ENCODE measurements around the gene POU3F1. TPM values are rescaled to one million over a fixed set of nuclear protein-coding genes. Genes with fewer than 3 reads are reported as not detected.

The POU3F1 gene
- total RNA-seq, 1 experiment from 2014 or later = 1.1 TPM

GRCh38 chr1:38073534-38074301, 27.1 kb upstream of the POU3F1 start:
- no peak for DNase-seq (ENCODE audit: low read depth)

GRCh38 chr1:38072858-38073257, 26.3 kb upstream of the POU3F1 start:
- no peak for DNase-seq (ENCODE audit: low read depth)

GRCh38 chr1:38071312-38072256, 25.0 kb upstream of the POU3F1 start:
- DNase-seq (ENCODE audit: low read depth) = no peak

- no peak for DNase-seq (ENCODE audit: low read depth)
Observed at GRCh38 chr1:38068980-38069340, 22.4 kb upstream of the POU3F1 start.

- DNase-seq (ENCODE audit: low read depth) = no peak
Observed at GRCh38 chr1:38068220-38068979, 21.8 kb upstream of the POU3F1 start.

- DNase-seq (ENCODE audit: low read depth) = peak; percentile 96
Observed at GRCh38 chr1:38064197-38064903, 17.8 kb upstream of the POU3F1 start.

GRCh38 chr1:38063616-38064015, 17.0 kb upstream of the POU3F1 start:
- DNase-seq (ENCODE audit: low read depth) = no peak

GRCh38 chr1:38062361-38063288, 16.0 kb upstream of the POU3F1 start:
- DNase-seq (ENCODE audit: low read depth) = no peak

GRCh38 chr1:38061883-38062328, 15.3 kb upstream of the POU3F1 start:
- peak; percentile 64 for DNase-seq (ENCODE audit: low read depth)

GRCh38 chr1:38061290-38061689, 14.7 kb upstream of the POU3F1 start:
- no peak for DNase-seq (ENCODE audit: low read depth)

- DNase-seq (ENCODE audit: low read depth) = no peak
Observed at GRCh38 chr1:38060498-38060897, 13.9 kb upstream of the POU3F1 start.

GRCh38 chr1:38059635-38060250, 13.2 kb upstream of the POU3F1 start:
- DNase-seq (ENCODE audit: low read depth) = no peak

GRCh38 chr1:38055965-38056364, 9.4 kb upstream of the POU3F1 start:
- DNase-seq (ENCODE audit: low read depth) = no peak

GRCh38 chr1:38055398-38055797, 8.8 kb upstream of the POU3F1 start:
- DNase-seq (ENCODE audit: low read depth) = no peak

- DNase-seq (ENCODE audit: low read depth) = no peak
Observed at GRCh38 chr1:38053416-38054091, 7.0 kb upstream of the POU3F1 start.

GRCh38 chr1:38052750-38053415, 6.3 kb upstream of the POU3F1 start:
- no peak for DNase-seq (ENCODE audit: low read depth)

GRCh38 chr1:38051079-38051543, 4.5 kb upstream of the POU3F1 start:
- DNase-seq (ENCODE audit: low read depth) = no peak

- DNase-seq (ENCODE audit: low read depth) = peak; percentile 59
Observed at GRCh38 chr1:38050397-38051078, 3.9 kb upstream of the POU3F1 start.

All from Daoy (cell line).